GM23338 (cell line): ENCODE results near the gene FAM90A26. TPM values are rescaled to one million over a fixed set of nuclear protein-coding genes. Genes with fewer than 3 reads are reported as not detected.
"Not testable (repeated sequence)": the region's sequence is repeated elsewhere in the genome, so short reads cannot be mapped to it uniquely, and the experiment has no call there.

Experiments
- ATAC-seq: fragments of 200-7000 bp; cut with Tn5 transposase; 3 replicates; pipeline ENCODE4 v1.9.1; 2020
- DNase-seq: peaks from one replicate; pipeline ENCODE4 v3.0.0-alpha.2; 2015; ENCODE audit warnings: low spot score
- H2AFZ ChIP-seq: fragments of 200-600 bp; sonication (generic); 2 replicates; pipeline ENCODE4 v1.8.0; 2016; ENCODE audit warnings: antibody characterized with exemption, mild to moderate bottlenecking, moderate library complexity
- H3F3A ChIP-seq: fragments of 200-600 bp; sonication (generic); replicated peaks from 2 replicates; pipeline ENCODE4 v1.8.0; 2017; ENCODE audit warnings: antibody characterized with exemption, mixed run types, low read depth
- H3K27ac ChIP-seq: fragments of 200-600 bp; sonication (generic); 2 replicates; pipeline ENCODE4 v1.6.1; 2016; ENCODE audit warnings: low read depth
- H3K27me3 ChIP-seq: fragments of 200-600 bp; sonication (generic); 2 replicates; pipeline ENCODE4 v1.8.0; 2016; ENCODE audit warnings: mild to moderate bottlenecking, mixed run types, moderate library complexity; ENCODE audit not compliant: insufficient read depth
- H3K36me3 ChIP-seq: fragments of 200-600 bp; sonication (generic); 2 replicates; pipeline ENCODE4 v1.8.0; 2016; ENCODE audit warnings: mild to moderate bottlenecking; ENCODE audit not compliant: insufficient read depth
- H3K4me1 ChIP-seq: fragments of 200-600 bp; sonication (generic); 2 replicates; pipeline ENCODE4 v1.8.0; 2016; ENCODE audit warnings: mild to moderate bottlenecking, moderate library complexity; ENCODE audit not compliant: insufficient read depth
- H3K4me2 ChIP-seq: fragments of 200-600 bp; sonication (generic); 2 replicates; pipeline ENCODE4 v1.7.1; 2017; ENCODE audit warnings: mixed run types
- H3K4me3 ChIP-seq: fragments of 200-600 bp; sonication (generic); 2 replicates; pipeline ENCODE4 v1.6.1; 2016; ENCODE audit warnings: mixed run types
- H3K79me2 ChIP-seq: fragments of 200-600 bp; sonication (generic); replicated peaks from 2 replicates; pipeline ENCODE4 v1.8.0; 2017; ENCODE audit warnings: mild to moderate bottlenecking; ENCODE audit not compliant: insufficient read depth
- H3K9me2 ChIP-seq: fragments of 200-600 bp; sonication (generic); 2 replicates; pipeline ENCODE4 v1.8.0; 2017; ENCODE audit not compliant: insufficient read depth
- H4K20me1 ChIP-seq: fragments of 200-600 bp; sonication (generic); replicated peaks from 2 replicates; pipeline ENCODE4 v1.8.0; 2017; ENCODE audit warnings: mild to moderate bottlenecking; ENCODE audit not compliant: insufficient read depth
- H3K27ac Mint-ChIP-seq: 2 replicates; pipeline ENCODE4 v1.8.0; 2020; ENCODE audit warnings: inconsistent platforms, mild to moderate bottlenecking, moderate library complexity, mixed read lengths
- H3K27me3 Mint-ChIP-seq: 3 replicates; pipeline ENCODE4 v1.8.0; 2022; ENCODE audit warnings: low read depth, mild to moderate bottlenecking, moderate library complexity, mixed read lengths, inconsistent platforms; ENCODE audit not compliant: insufficient read depth, poor library complexity
- H3K36me3 Mint-ChIP-seq: 3 replicates; pipeline ENCODE4 v1.8.0; 2021; ENCODE audit warnings: low read depth, mild to moderate bottlenecking, inconsistent platforms, moderate library complexity, mixed read lengths
- H3K4me1 Mint-ChIP-seq: 3 replicates; pipeline ENCODE4 v1.8.0; 2020; ENCODE audit warnings: mild to moderate bottlenecking, inconsistent platforms, mixed read lengths
- H3K4me3 Mint-ChIP-seq: 3 replicates; pipeline ENCODE4 v1.8.0; 2021; ENCODE audit warnings: moderate library complexity, mild to moderate bottlenecking, inconsistent platforms, mixed read lengths
- H3K9me3 Mint-ChIP-seq: 3 replicates; pipeline ENCODE4 v1.8.0; 2020; ENCODE audit warnings: moderate library complexity, mild to moderate bottlenecking, inconsistent platforms, mixed read lengths
- CREB1 ChIP-seq: fragments of 250-450 bp; sonication (Bioruptor Pico); IDR thresholded peaks from 2 replicates; pipeline ENCODE4 v1.5.0; 2020; ENCODE audit warnings: low read depth, mild to moderate bottlenecking, moderate library complexity
- POLR2AphosphoS5 ChIP-seq: IDR thresholded peaks from 2 replicates; pipeline ENCODE4 v1.6.1; 2016; ENCODE audit warnings: antibody characterized with exemption, low read depth
- polyA plus RNA-seq: library from polyadenylated mRNA; unstranded; fragments of >200 nt; fragmentation: Nextera tagmentation; extraction: Ambion mirVana; gene quantifications from 2 replicates; pipeline ENCODE4 v1.2.1, GENCODE V29; 2016
- total RNA-seq: library from RNA; depleted of rRNA; stranded (reverse); fragments of >200 nt; shearing (Covaris generic); gene quantifications from 2 replicates; pipeline ENCODE4 v1.2.3, GENCODE V29; 2014
- TF ChIP-seq, protein P1 (sequence below), 2 experiments: fragments of 200-600 bp in 1 of 2; sonication (generic) in 1 of 2; conservative IDR thresholded peaks; 2 replicates each; pipeline versions ENCODE4 v1.5.1 to v1.6.1; 2016 to 2017; ENCODE audit warnings: antibody characterized with exemption in 2 of 2, low read depth in 2 of 2, mild to moderate bottlenecking in 2 of 2, moderate library complexity in 1 of 2

Gene FAM90A26
- total and polyA plus RNA-seq, 2 experiments from 2014 or later = 0.10 TPM; not detected in 1

DNA sequence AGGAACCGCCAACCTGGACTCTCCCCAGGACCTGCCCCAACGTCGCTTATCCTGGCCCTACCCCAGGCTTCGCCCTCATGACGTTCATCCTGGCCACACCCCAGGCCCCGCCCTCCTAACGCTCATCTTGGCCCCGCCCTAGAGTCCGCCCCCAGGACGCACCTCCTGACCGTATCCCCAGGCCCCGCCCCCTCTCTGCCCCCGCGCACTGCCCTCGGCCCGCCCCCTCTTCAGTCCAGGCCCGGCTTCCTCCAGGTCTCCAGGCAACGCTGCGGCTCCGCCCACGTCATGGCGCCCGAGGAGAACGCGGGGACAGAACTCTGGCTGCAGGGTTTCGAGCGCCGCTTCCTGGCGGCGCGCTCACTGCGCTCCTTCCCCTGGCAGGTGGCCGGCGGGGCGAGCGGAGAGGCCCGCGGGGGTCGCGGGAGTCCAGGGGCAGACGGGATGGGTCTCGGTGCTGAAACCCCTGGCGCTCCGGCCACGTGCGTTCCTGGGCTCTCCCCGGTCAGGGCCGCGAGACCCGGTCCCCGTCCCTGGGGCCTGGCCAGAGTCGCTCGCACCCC lies 17.1 kb upstream of the FAM90A26 start:
- H2AFZ ChIP-seq, H3K27ac ChIP-seq, H3K36me3 Mint-ChIP-seq, H4K20me1 ChIP-seq, H3K9me2 ChIP-seq, H3K4me1 ChIP-seq, H3K79me2 ChIP-seq, H3K4me1 Mint-ChIP-seq, H3K9me3 Mint-ChIP-seq, H3K27me3 Mint-ChIP-seq, H3F3A ChIP-seq, H3K27me3 ChIP-seq, H3K36me3 ChIP-seq: not testable (repeated sequence)
- peak; percentile 93 for DNase-seq
- peak; percentile 98 for ATAC-seq
- peak overlapping the region; percentile 74 for H3K4me3 ChIP-seq
- Mint-ChIP-seq H3K27ac (peak overlapping the region; percentile 99), H3K4me3 (peak overlapping the region; percentile 88)
- peak; percentile 73 for TF ChIP-seq POLR2AphosphoS5
- peak; percentile 58; the same call in 1 of the 2 replicates for TF ChIP-seq CREB1 (CRISPR knock-in tag)
- TF ChIP-seq, protein P1, sequence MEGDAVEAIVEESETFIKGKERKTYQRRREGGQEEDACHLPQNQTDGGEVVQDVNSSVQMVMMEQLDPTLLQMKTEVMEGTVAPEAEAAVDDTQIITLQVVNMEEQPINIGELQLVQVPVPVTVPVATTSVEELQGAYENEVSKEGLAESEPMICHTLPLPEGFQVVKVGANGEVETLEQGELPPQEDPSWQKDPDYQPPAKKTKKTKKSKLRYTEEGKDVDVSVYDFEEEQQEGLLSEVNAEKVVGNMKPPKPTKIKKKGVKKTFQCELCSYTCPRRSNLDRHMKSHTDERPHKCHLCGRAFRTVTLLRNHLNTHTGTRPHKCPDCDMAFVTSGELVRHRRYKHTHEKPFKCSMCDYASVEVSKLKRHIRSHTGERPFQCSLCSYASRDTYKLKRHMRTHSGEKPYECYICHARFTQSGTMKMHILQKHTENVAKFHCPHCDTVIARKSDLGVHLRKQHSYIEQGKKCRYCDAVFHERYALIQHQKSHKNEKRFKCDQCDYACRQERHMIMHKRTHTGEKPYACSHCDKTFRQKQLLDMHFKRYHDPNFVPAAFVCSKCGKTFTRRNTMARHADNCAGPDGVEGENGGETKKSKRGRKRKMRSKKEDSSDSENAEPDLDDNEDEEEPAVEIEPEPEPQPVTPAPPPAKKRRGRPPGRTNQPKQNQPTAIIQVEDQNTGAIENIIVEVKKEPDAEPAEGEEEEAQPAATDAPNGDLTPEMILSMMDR (conservative IDR thresholded peaks at IDR 0.05; ENCODE audit: low read depth in 2 of 2) = peak in 1 of 2 experiments; percentile 28; a peak in 2 of 4 replicates
- H3K4me2 ChIP-seq = peak overlapping the region; percentile 80

GRCh38 chr4:9153571-9154157 lies 16.5 kb upstream of the FAM90A26 start:
- H3K4me1 ChIP-seq, ATAC-seq, H3K27ac ChIP-seq, H3K27me3 Mint-ChIP-seq, H3K36me3 ChIP-seq, H3K9me2 ChIP-seq, H3K9me3 Mint-ChIP-seq, DNase-seq, H4K20me1 ChIP-seq, H3K79me2 ChIP-seq, H3K4me1 Mint-ChIP-seq, H3K36me3 Mint-ChIP-seq, H3K27me3 ChIP-seq, H3F3A ChIP-seq, H2AFZ ChIP-seq: not testable (repeated sequence)
- peak overlapping the region; percentile 75; the same call in 1 of the 2 replicates for H3K27ac Mint-ChIP-seq
- Histone ChIP-seq H3K4me3 (peak overlapping the region; percentile 74), H3K4me2 (peak overlapping the region; percentile 80)
- peak overlapping the region; percentile 88 for H3K4me3 Mint-ChIP-seq

GRCh38 chr4:9155101-9155886 lies 14.9 kb upstream of the FAM90A26 start:
- not testable (repeated sequence) for H3K9me3 Mint-ChIP-seq, H3K27me3 ChIP-seq, DNase-seq, H4K20me1 ChIP-seq, H3K79me2 ChIP-seq, ATAC-seq, H3F3A ChIP-seq, H2AFZ ChIP-seq, H3K4me1 ChIP-seq, H3K27ac ChIP-seq, H3K9me2 ChIP-seq, H3K4me2 ChIP-seq, H3K27me3 Mint-ChIP-seq, H3K4me3 ChIP-seq, H3K27ac Mint-ChIP-seq, H3K36me3 Mint-ChIP-seq, H3K4me3 Mint-ChIP-seq, H3K36me3 ChIP-seq, H3K4me1 Mint-ChIP-seq

DNA sequence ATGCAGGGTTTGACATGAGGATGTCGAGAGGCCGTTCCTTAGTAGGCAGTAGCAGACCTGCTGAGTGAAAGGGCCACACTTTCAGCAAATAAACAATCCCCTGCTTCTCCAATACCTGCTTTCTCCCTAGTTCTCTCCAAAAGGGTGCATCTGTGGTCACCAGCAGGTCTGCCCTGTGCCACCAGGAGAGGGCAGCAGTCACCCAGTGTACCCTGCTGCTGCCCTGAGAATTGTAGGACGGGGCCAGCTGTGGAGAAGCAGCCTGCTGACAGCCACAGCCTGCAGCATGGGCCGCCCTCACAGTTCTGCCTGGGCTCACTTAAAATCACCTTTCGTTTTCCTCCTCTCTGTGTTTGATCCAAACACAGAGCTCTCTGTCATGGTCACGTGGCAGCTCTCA lies 11.8 kb upstream of the FAM90A26 start:
- H3K4me3 Mint-ChIP-seq, ATAC-seq, H3K4me3 ChIP-seq, H3K9me2 ChIP-seq, H3K36me3 Mint-ChIP-seq, H3K27me3 ChIP-seq, H3K27ac Mint-ChIP-seq, H3K4me1 Mint-ChIP-seq, H3K4me1 ChIP-seq, H4K20me1 ChIP-seq, H3F3A ChIP-seq, H3K27me3 Mint-ChIP-seq, H3K79me2 ChIP-seq, H3K9me3 Mint-ChIP-seq, H3K27ac ChIP-seq, DNase-seq, H2AFZ ChIP-seq, H3K36me3 ChIP-seq, H3K4me2 ChIP-seq: not testable (repeated sequence)

DNA sequence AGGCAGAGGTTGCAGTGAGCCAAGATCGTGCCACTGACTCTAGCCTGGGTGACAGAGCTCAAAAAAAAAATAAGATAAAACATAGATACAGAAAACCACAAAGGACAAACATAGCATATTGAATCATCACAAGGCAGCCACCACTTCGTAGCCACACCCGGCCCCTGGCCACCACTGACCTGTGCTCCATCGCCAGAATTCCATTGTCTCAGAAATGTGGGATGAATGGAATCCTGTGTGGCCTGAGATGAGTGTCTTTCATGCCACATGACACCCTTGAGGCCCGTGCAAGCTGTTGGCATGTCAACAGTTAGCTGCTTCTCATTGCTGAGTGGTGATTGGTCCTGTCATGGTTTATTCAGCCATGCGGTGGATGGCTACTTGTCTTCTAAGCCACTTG lies 10.2 kb upstream of the FAM90A26 start:
- ATAC-seq, H3K27me3 ChIP-seq, H3K9me2 ChIP-seq, H3K4me1 ChIP-seq, H3K79me2 ChIP-seq, H3K27ac Mint-ChIP-seq, H4K20me1 ChIP-seq, H3K27ac ChIP-seq, H3K36me3 Mint-ChIP-seq, H3K4me3 ChIP-seq, H3K9me3 Mint-ChIP-seq, H3F3A ChIP-seq, H3K4me1 Mint-ChIP-seq, H3K27me3 Mint-ChIP-seq, H3K4me2 ChIP-seq, DNase-seq, H3K36me3 ChIP-seq, H2AFZ ChIP-seq, H3K4me3 Mint-ChIP-seq: not testable (repeated sequence)
